SK-N-SH treated with all-trans-retinoic acid at 6 μM for 48 hours (cell line): ENCODE results near the gene GPR183.

ENCODE experiments used
- ARNTL ChIP-seq: fragments of 450-650 bp; formaldehyde crosslinking; IDR thresholded peaks from 2 replicates; pipeline ENCODE4 v1.5.0; 2020; ENCODE audit warnings: low read depth, mild to moderate bottlenecking, moderate library complexity, borderline replicate concordance
- PPARA ChIP-seq: fragments of 250-450 bp; sonication (Bioruptor Pico); IDR thresholded peaks from 2 replicates; pipeline ENCODE4 v1.5.0; 2020; ENCODE audit warnings: mild to moderate bottlenecking, borderline replicate concordance
- TCF4 ChIP-seq: fragments of 250-450 bp; sonication (Bioruptor Pico); IDR thresholded peaks from 2 replicates; pipeline ENCODE4 v1.8.0; 2021; ENCODE audit warnings: mild to moderate bottlenecking, moderate library complexity, borderline replicate concordance
- ZNF565 ChIP-seq: fragments of 450-650 bp; formaldehyde crosslinking; conservative IDR thresholded peaks from 2 replicates; pipeline ENCODE4 v1.5.0; 2020; ENCODE audit warnings: low read depth, mild to moderate bottlenecking, moderate library complexity
- TF ChIP-seq, protein P1 (sequence below): fragments of 250-450 bp; sonication (Bioruptor Pico); IDR thresholded peaks from 2 replicates; pipeline ENCODE4 v1.5.0; 2020; ENCODE audit warnings: mild to moderate bottlenecking, moderate library complexity

DNA sequence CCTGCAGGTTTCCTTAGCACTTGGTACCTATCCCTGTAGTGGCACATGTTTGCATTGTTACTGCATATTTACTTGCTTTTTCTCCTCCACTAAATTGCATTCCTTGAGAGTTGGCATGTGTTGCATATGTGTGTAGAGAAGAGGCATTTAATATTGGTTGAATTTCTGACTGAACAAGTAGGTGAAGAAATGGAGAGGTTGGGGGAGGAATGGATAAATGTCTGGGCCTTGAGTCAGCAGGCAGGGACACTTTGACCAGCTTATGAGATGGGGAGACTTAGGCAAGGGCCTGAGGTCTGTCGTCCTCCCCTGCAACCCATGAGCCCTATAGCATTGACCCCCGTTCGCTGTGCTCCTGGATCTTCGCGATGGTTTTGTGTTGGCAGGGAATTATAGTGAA lies 47.0 kb downstream of the GPR183 start:
- TF ChIP-seq, protein P1, sequence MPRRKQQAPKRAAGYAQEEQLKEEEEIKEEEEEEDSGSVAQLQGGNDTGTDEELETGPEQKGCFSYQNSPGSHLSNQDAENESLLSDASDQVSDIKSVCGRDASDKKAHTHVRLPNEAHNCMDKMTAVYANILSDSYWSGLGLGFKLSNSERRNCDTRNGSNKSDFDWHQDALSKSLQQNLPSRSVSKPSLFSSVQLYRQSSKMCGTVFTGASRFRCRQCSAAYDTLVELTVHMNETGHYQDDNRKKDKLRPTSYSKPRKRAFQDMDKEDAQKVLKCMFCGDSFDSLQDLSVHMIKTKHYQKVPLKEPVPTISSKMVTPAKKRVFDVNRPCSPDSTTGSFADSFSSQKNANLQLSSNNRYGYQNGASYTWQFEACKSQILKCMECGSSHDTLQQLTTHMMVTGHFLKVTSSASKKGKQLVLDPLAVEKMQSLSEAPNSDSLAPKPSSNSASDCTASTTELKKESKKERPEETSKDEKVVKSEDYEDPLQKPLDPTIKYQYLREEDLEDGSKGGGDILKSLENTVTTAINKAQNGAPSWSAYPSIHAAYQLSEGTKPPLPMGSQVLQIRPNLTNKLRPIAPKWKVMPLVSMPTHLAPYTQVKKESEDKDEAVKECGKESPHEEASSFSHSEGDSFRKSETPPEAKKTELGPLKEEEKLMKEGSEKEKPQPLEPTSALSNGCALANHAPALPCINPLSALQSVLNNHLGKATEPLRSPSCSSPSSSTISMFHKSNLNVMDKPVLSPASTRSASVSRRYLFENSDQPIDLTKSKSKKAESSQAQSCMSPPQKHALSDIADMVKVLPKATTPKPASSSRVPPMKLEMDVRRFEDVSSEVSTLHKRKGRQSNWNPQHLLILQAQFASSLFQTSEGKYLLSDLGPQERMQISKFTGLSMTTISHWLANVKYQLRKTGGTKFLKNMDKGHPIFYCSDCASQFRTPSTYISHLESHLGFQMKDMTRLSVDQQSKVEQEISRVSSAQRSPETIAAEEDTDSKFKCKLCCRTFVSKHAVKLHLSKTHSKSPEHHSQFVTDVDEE: no peak
- no peak for TF ChIP-seq PPARA (CRISPR knock-in tag)
- no peak for TF ChIP-seq ZNF565 (CRISPR knock-in tag)
- TF ChIP-seq ARNTL (CRISPR knock-in tag): no peak
- no peak for TF ChIP-seq TCF4 (CRISPR knock-in tag)
